Astrocyte of the spinal cord (primary cell): Measurements from ENCODE around the gene HIP1.
"Not testable (repeated sequence)": the region's sequence is repeated elsewhere in the genome, so short reads cannot be mapped to it uniquely, and the experiment has no call there.

Source experiments
- DNase-seq: peaks from one replicate; pipeline ENCODE4 v3.0.0; 2011; ENCODE audit warnings: low read depth, low spot score
- H3K4me3 ChIP-seq: 2 replicates; pipeline ENCODE4 v1.5.1; 2011; ENCODE audit warnings: low read depth, mild to moderate bottlenecking, low read length, moderate library complexity
- CTCF ChIP-seq: IDR thresholded peaks from 2 replicates; pipeline ENCODE4 v1.5.1; 2012; ENCODE audit warnings: low read depth, mild to moderate bottlenecking, low read length, inconsistent platforms
- in situ Hi-C: cut with HindIII; loops from 2 replicates; pipeline ENCODE4 v1.10.0; 2017; ENCODE audit warnings: low sequenced_read_pairs

Gene HIP1

GRCh38 chr7:75595766-75596165 lies 143.0 kb downstream of the HIP1 start:
- in situ Hi-C loops: no loop called here
- no peak for DNase-seq
- no peak overlapping the region for H3K4me3 ChIP-seq
- TF ChIP-seq CTCF: no peak

GRCh38 chr7:75593500-75594184 lies 145.1 kb downstream of the HIP1 start:
- in situ Hi-C loops, H3K4me3 ChIP-seq, DNase-seq: not testable (repeated sequence)

- no peak for TF ChIP-seq CTCF
- DNase-seq: no peak
- in situ Hi-C loops: no loop called here
- no peak overlapping the region for H3K4me3 ChIP-seq
Measured at GRCh38 chr7:75591467-75592255, 147.1 kb downstream of the HIP1 start.

- no peak overlapping the region for H3K4me3 ChIP-seq
- in situ Hi-C loops: no loop called here
- no peak for DNase-seq
- TF ChIP-seq CTCF: no peak
Measured at GRCh38 chr7:75590373-75591005, 148.3 kb downstream of the HIP1 start.

- no peak for DNase-seq
- TF ChIP-seq CTCF: no peak
- H3K4me3 ChIP-seq: no peak overlapping the region
- in situ Hi-C loops: no loop called here
Measured at GRCh38 chr7:75584354-75584753, 154.4 kb downstream of the HIP1 start.

GRCh38 chr7:75583255-75583654 lies 155.5 kb downstream of the HIP1 start:
- no peak for TF ChIP-seq CTCF
- in situ Hi-C loops: no loop called here
- no peak for DNase-seq
- H3K4me3 ChIP-seq: no peak overlapping the region

- TF ChIP-seq CTCF: no peak
- DNase-seq: no peak
- no peak overlapping the region for H3K4me3 ChIP-seq
- in situ Hi-C loops: no loop called here
Measured at GRCh38 chr7:75579899-75580298, 158.8 kb downstream of the HIP1 start.
